MV-4-11 (cell line): ENCODE results near the gene RPN2.

Experiments
- DNase-seq: peaks from one replicate; lab custom pipeline; 2025; lab: John Stamatoyannopoulos, UW

Gene RPN2

DNA sequence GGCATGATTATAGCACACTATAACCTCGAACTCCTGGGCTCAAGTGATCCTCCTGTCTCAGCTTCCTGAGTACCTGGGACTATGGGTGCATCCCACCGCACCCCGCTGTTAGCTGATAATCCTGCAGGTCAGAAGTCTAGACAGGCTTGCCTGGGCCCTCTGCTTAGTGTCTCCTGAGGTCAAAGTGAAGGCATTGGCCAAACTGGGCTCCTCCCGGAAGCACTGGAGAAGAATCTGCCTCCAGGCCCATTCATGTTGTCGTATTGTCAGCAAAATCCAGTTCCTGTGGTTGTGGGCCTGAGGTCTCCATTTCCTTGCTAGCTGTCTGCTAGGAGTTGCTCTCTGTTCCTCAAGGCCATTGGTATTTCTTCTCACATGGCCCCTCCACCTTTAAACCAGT lies 6.6 kb downstream of the RPN2 start:
- no peak for DNase-seq

DNA sequence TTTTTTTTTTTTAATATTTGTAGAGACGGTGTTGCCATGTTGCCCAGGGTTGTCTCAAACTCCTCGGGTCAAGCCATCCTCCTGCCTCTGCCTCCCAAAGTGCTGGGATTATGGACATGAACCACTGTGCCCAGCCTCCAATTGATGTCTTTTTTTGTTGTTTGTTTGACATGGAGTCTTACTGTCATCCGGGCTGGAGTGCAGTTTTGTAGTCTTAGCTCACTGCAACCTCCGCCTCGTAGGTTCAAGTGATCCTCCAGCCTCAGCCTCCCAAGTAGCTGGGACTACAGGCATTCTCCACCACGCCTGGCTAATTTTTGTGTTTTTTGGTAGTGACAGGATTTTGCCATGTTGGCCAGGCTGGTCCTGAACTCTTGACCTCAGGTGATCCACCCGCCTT lies 9.7 kb downstream of the RPN2 start:
- no peak for DNase-seq

DNA sequence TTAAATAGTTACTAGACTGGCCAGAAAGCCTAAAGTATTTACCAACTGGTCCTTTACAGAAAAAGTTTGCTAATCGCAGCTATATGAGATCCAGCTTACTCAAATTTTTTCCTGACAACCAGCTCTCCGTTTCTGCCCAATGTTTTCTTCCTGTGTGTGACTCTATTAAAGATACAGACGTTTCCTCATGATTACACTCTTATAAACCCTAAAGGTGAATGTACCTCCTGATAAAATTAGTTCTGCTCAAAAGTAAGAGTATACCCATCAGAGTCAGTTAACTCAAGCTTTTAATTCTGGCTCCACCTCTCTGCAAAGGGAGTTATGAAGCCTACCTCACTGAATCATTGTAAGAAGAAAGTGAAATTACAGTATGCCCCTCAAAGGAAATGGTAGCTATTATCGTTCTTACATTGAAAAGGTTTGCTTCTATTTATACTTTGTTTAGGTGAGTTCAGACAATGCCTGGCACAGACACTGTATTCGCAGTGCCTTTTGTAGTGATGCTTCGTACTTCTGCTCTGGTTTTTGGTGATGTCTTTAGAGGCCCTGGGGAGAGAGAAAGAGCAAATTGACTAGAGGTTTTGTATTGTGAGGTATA lies 10.4 kb downstream of the RPN2 start:
- no peak for DNase-seq

DNA sequence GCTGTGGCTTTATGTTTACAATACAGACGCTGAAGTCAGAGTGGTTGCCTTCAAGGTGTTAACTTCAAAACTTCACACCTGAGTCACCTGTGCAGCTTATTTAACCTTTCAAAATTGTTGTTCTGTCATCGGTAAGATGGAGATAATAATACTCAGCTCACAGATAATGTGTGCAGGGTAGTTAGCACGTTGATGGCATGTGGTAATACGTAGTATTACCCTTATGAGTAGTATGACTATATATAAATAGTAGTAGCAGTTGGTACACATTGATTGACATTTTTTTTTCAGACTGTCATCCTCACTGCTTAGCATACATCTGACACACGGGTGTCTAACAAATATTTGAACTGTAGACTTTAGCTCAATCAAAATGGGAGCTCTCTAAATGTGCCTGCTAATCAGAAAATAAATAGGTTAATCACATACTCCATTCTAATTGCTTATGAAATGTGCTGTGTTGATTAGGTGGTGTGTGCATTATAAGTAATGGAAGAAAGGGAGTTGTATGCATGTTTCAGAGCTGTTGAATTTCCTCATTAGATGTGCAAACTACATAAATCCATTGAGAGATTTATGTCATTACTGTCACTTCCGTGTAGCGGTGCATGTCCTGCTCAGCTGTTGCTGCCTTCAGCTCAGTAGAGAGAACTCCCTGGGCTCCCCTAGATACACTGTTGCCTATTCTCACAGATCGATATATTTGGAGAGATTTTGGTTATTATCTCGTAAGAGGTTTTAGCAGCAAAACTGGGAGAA lies 11.4 kb downstream of the RPN2 start:
- peak; percentile 32 for DNase-seq

DNA sequence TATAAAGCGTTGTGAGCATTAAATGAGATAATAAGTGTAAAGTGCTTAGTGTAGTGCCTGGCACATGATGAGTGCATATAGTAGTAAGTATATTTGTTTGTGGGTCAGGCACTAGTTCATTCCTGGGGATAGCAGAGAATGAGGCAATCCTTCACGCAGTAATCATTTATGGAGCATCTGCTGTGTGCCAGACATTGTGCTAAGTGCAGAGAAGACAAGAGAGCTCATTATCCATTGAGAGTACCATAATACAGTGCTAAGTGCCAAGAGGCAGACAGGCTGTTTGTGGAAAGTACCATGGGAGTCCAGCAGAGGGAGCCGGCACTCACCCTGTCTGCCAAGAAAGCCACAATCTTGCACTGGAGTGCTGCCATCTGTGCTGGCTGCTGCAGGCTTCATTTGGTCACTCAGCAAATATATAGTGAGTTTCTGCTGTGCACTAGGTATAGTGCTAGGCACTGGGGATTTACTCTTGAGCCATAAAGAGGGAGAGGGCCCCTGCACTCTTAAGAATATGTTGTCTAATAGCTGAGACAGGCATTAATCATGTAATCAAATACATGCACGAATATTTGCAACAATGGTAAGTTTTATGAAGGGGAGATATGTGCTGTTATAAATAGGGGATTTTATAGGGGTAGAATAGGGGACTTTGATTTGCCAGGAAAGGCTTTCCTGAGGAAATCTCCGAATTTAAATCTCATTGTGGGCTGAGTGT lies 13.2 kb downstream of the RPN2 start:
- DNase-seq, result peak; percentile 80

DNA sequence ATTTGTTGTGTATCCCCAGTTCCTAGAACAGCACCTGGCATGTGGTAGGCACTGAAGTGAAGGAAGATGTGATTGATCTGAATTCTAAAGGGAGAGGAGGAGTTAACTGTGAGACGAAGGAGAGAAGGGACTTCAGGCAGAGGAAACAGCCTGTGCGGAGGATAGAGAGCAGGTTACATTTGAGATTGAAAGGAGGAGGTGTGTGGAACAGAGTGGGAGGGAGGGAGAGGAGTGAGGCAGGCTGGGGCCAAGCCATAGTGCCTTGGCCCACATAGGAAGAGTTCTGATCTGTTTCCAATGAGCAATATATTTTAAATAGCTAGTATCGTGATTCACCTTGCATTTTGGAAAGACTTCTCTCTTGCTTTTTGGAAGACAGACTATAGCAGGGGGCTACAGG lies 14.1 kb downstream of the RPN2 start:
- DNase-seq, result no peak

DNA sequence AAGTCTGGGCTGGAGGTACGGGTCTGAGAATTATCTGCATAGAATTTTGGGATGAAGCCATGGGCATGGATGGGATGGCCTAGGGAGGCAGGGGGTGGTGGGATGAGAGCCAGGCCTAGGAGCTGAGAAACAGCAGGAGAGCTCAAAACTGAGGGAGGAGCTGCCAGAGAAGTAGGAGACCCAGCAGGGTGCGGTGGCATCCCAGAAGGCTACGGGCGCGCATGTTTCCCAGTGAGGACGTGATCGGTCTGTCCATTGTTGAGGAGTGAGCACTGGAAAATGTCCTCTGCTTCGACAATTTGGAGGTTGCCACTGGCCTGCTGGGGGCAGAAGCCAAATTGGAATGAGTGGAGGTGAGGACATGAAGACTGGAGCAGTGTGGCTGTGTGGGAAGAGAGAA lies 14.7 kb downstream of the RPN2 start:
- DNase-seq, result no peak

DNA sequence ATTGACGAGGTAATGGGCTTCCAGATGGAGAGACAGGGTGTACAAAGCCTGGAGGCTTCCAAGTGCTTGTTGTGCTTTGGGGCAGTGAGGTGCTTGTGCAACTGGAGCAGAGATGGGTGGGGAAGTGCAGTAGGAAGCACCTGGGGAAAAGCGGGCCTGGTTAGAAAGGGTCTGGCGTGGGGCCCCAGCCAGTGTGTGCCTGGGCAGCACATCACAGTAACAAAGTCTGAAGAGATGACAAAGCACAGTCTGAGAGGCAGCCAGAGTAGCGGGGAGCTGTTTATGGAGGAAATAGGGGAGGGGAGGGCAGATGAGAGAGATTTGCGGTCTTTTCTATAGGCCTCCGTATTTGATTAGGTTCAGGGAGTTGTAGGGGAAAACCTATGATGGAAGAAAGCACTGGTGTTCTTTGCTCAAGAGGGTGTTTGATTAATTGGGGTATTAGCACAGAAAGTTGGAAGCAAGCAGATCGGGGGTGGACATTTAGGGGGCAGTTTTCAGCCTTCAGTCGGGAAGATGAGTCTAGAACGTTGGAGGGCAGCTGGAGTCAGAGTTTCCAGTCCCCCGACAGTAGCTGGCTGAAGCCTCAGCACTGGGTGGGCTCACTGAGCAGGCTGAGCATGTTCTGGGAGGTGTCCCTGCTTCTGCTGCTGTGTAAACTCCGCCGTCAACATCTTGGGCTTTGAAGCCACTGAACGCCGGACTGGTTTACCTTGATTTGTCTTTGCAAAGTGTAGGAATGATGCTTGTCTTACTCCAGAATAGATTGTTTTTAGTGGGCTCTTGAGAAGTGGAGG lies 15.7 kb downstream of the RPN2 start:
- DNase-seq, result no peak

DNA sequence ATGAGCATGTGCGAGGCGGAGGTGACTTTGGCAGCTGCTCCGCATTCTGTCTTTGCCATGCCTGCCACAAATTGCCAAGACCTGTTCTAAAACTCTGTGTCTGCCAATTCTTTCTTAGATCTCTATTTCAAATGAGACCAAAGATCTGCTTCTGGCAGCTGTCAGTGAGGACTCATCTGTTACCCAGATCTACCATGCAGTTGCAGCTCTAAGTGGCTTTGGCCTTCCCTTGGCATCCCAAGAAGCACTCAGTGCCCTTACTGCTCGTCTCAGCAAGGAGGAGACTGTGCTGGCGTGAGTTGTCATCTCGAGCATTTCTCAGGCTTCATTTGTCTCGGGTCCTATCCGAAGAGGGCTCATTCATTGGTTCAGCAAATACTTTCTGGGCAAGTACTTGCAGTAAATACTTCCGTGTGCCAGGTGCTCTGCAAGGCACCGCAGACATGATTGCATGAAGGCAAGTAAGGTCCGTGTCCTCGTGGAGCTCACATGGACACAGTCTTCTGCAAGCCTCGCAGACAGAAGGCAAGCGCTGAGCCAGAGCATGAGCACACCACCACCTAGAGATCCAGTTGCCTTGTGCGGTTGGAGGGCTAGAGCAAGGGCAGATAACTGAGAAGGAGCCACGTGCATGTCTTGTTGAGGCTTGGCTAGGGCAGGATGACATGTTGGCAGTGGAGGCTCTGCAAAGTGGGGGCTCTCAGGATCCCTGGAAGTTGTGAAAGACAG lies 20.0 kb downstream of the RPN2 start:
- no peak for DNase-seq

DNA sequence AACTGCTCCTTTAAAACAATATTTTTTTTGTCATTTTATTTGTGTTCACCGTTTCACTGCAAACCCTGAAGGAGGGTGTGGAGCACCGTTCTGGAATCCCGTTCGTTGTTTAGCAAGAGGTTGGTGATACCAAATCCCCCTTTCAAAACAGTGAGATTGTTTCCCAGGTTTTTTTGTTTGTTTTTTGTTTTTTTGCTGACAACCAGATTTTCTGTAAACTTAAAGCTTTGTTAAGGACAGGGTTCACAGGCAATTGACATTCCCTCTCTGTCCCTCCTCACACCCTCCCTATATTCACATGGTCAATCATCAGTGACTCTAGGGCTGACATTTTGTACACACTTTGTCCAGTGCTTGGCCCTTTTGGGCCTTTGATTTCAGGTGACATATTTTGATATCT lies 21.2 kb downstream of the RPN2 start:
- no peak for DNase-seq

DNA sequence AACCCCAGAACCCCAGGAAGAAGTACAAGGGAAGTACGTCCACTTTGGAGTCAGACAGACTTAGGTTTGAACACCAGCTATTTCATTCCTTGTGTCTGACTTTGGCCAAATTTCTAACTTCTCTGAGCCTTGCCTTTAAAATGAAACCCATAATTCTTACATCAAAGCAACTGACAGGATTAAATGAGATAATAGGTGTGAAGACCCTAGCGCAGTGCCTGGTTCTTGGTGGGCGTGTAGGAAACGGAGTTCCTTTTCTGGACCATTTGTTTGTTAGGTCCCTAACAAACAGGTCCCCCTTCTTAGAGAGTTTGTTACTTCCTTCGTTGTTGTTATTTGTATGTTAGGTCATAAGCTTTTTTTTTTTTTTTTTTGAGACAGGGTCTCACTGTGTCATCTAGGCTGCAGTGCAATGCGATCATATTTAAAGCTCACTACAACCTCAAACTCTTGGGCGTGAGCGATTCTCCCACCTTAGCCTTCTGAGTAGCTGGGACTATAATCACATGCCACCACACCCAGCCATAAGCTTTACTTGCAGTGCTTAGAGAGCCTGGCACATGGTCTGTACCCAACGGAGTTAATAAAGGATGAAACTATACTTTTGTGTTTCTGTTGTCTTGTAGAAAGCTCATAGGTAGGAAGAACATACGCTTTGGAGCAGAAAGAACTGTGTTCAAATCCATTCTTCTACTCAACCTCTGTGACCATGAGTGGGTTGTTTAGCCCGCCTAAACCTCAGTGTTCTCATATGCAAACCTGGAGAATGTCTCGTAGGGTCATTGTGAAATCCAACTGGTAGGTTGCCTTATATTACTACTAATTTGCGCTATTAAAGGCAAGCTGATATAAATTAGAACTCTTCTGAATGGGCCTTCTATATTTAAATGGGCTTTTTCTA lies 22.0 kb downstream of the RPN2 start:
- DNase-seq, result no peak

DNA sequence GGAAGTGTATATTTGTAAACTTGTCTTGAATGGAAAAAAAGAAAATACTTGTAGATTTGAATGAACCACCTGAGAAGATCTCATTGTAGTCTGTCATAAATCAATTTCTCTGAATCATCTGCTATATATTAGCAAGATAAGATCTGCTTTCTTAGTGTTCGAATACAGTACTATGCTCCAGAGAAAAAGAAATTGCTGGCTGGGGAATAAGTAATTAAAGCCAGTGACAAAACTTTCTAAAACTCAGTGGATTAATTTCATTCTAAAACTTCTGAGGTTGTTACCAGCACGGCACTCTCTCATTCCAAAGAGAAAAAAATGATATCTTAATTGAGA lies 22.7 kb downstream of the RPN2 start:
- no peak for DNase-seq

DNA sequence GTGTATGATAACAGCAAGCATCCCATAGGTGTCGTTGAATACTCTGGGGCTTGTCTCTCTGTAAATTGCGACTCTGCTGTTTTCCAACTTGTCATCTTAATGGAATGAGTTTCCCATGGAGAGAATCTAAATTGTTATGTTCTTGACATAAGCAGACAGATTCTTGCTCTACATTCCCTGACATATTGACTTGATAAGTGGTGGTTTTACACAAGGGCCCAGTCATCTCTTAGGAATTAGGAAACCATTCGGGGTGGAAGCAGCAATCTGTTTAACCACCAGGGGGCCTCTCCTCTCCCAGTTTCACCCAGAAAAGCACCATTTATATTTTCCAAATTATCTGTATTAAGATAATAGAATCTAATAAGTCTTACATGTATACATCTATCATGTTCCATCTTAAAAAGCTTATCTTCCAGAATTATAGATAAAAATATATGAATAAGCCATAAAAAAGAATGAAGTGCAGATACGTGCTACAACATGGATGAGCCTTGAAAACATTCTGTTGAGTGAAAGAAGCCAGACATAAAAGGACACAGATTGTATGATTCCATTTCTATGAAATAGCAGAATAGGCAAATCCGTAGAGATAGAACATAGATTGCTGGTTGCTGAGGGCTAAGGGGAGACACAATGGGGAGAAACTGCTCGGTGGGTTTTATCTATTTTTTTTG lies 23.3 kb downstream of the RPN2 start:
- DNase-seq, result peak; percentile 53

DNA sequence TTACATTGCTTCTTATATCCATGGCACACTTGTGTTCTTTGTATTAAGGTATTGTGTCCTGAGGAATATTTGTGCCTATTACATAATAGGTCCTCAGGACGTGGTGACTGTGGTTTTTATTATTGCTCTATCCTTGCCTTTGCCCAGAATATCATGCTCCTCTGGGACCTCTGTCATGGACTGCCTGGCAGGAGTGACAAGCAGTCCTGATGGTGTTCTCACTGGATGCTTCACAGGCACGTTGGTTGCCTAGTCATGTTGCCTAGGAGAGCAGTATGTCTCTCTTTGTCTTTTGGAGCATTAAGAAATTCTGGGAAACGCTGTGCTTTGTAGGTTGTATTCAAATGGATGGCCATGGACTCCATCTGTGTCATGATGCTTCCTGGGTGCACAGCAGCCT lies 24.9 kb downstream of the RPN2 start:
- DNase-seq, result no peak

DNA sequence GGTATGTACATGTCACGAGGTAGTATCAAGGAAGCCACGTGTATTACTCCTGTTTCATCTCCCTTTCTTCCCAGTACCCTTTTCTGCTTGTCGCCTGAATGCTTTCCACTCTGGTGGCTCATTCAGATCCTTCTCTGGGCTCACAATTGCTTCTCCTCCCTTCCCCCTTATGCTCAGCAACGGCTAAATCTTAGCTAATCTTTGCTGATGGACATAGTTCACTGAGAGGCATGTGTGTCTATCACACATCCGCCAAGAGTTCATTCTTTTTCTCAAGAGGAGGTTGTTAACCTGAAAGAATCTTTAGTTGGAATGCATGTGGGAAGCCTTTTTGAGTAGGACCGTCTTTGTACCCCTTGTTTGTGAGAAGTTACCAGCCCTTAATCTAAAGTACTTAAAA lies 26.0 kb downstream of the RPN2 start:
- DNase-seq, result no peak

DNA sequence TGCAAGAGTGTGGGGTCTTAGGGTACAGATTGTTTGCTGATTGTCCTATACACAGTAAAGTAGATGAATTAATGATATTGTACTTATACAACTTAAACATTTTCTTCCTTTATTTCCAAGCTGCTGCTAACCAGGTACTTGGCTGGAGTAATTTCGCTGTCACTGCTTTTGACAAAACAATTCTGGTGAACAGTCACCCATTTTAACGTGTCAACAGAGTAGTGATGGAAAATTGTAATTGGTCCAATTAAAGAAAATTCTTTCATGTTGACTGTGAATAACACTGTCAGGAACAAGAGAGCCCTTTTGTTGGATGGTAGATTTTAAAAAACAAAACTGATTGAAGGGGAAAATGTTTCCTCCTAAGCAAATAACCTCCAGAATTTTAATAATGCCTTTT lies 26.7 kb downstream of the RPN2 start:
- DNase-seq, result no peak

DNA sequence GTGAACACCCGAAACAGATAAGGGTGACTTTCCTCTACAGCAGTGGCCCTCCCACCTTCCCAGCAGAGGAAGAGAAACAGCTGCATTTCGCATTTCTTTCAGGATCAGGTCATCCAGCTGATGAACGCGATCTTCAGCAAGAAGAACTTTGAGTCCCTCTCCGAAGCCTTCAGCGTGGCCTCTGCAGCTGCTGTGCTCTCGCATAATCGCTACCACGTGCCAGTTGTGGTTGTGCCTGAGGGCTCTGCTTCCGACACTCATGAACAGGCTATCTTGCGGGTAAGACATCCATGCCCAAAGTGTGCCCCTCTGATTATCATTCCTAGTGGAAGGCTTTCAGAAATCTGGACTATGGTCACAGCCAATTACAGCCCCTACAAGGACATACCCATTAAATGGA lies 28.0 kb downstream of the RPN2 start:
- DNase-seq, result no peak

DNA sequence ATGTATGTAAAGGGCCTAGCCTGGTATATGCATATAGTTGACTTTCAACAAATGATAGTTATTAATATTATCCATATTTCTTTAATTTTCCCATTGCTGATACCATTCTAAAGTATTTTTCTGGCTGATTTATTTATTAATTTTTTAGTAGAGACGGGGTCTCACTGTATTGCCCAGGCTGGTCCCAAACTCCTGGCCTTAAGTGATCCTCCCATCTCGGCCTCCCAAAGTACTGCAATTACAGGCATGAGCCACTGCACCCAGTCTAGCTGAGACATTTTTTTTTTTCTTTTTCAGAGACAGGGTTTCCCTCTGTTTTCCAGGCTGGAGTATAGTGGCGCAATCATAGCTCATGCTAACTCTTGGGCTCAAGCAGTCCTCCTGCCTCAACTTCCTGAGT lies 30.1 kb downstream of the RPN2 start:
- no peak for DNase-seq

DNA sequence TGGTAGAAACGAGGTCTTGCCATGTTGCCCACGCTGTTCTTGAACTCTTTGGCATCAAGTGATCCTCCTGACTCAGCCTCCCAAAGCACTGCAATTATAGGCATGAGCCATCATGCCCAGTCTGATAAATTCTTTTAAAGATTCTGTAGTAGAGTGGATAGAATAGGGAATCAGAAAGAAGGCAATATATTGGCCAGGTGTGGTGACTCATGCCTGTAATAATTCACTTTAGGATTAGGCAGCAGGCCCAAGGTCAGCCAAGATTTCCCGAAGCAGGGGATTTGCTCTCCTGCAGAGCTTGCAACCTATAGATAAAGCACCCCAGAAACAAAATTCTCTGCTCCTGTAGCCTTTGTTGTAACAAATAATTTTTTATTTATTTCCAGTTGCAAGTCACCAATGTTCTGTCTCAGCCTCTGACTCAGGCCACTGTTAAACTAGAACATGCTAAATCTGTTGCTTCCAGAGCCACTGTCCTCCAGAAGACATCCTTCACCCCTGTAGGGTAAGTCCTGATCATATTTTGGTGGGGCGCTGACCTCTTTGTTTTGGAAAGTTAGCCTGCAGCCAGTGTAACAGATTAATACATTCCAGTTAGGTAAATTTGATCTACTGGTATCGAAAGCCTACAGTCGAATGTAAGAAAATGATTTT lies 30.7 kb downstream of the RPN2 start:
- DNase-seq, result no peak

DNA sequence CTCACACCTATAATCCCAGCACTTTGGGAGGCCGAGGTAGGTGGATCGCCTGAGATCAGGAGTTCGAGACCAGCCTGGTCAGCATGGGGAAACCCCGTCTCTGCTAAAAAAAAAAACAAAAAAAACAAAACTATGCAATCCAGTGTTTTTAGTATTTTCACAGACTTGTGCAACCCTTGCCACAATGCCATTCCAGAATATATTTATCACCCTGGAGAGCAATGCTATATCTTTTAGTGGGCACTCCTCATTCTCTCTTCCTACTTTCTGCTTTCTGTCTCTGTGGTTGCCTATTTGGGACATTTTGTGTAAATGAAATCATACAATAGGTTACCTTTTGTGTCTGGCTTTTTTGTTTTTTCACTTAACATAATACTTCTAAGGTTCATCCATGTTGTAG lies 39.3 kb downstream of the RPN2 start:
- DNase-seq, result peak; percentile 74
